ENCODE data around the gene CLMP.
A peak's percentile ranks its signal among the peaks of the same experiment; 100 is the strongest.

The CLMP gene

GRCh38 chr11:123195188-123196059 is at the start of gene CLMP:
CLMP (minus strand) TSS chr11:123195248; CDS start chr11:123194940, 308 bp downstream.
- DNase-seq (ENCODE audit: low read depth in 2 of 2), result no peak

GRCh38 chr11:123241874-123242543 is 47.0 kb upstream of the CLMP start:
- DNase-seq (ENCODE audit: low read depth in 2 of 2), result no peak

GRCh38 chr11:123241294-123241693 is 46.2 kb upstream of the CLMP start:
- no peak for DNase-seq (ENCODE audit: low read depth in 2 of 2)

- DNase-seq (ENCODE audit: low read depth in 2 of 2), result no peak
Observed at GRCh38 chr11:123239191-123240150, 44.4 kb upstream of the CLMP start.

- DNase-seq (ENCODE audit: low read depth in 2 of 2), result no peak
Observed at GRCh38 chr11:123238297-123238696, 43.2 kb upstream of the CLMP start.

- DNase-seq (ENCODE audit: low read depth in 2 of 2), result no peak
Observed at GRCh38 chr11:123236879-123237278, 41.8 kb upstream of the CLMP start.

- DNase-seq (ENCODE audit: low read depth in 2 of 2), result no peak
Observed at GRCh38 chr11:123235656-123236261, 40.7 kb upstream of the CLMP start.

GRCh38 chr11:123235117-123235655 is 40.1 kb upstream of the CLMP start:
- peak in 1 of 2 donors; percentile 9 for DNase-seq (ENCODE audit: low read depth in 2 of 2)

- no peak for DNase-seq (ENCODE audit: low read depth in 2 of 2)
Observed at GRCh38 chr11:123233975-123234334, 38.9 kb upstream of the CLMP start.

GRCh38 chr11:123233280-123233974 is 38.4 kb upstream of the CLMP start:
- no peak for DNase-seq (ENCODE audit: low read depth in 2 of 2)

GRCh38 chr11:123231777-123232176 is 36.7 kb upstream of the CLMP start:
- DNase-seq (ENCODE audit: low read depth in 2 of 2), result no peak

GRCh38 chr11:123231256-123231655 is 36.2 kb upstream of the CLMP start:
- no peak for DNase-seq (ENCODE audit: low read depth in 2 of 2)

- DNase-seq (ENCODE audit: low read depth in 2 of 2), result no peak
Observed at GRCh38 chr11:123230346-123230745, 35.3 kb upstream of the CLMP start.

GRCh38 chr11:123228496-123229163 is 33.6 kb upstream of the CLMP start:
- DNase-seq (ENCODE audit: low read depth in 2 of 2), result no peak

GRCh38 chr11:123227763-123228495 is 32.9 kb upstream of the CLMP start:
- DNase-seq (ENCODE audit: low read depth in 2 of 2), result no peak

- DNase-seq (ENCODE audit: low read depth in 2 of 2), result no peak
Observed at GRCh38 chr11:123221584-123221983, 26.5 kb upstream of the CLMP start.

- no peak for DNase-seq (ENCODE audit: low read depth in 2 of 2)
Observed at GRCh38 chr11:123221096-123221561, 26.1 kb upstream of the CLMP start.

GRCh38 chr11:123219066-123219690 is 24.1 kb upstream of the CLMP start:
- DNase-seq (ENCODE audit: low read depth in 2 of 2), result no peak

GRCh38 chr11:123218451-123218850 is 23.4 kb upstream of the CLMP start:
- DNase-seq (ENCODE audit: low read depth in 2 of 2), result no peak
